Fibroblast of skin of right biceps (primary cell): ENCODE results near the gene ERMN.
A peak's percentile ranks its signal among the peaks of the same experiment; 100 is the strongest.

Experiments used
- DNase-seq: peaks from one replicate; pipeline ENCODE4 v3.0.0-alpha.2; 2013

Gene ERMN

GRCh38 chr2:157327621-157328500 lies 2.2 kb upstream of the ERMN start:
- DNase-seq, result peak; percentile 77

GRCh38 chr2:157327200-157327599 lies 1.6 kb upstream of the ERMN start:
- DNase-seq, result no peak

- DNase-seq, result no peak
These were observed 1.1 kb upstream of the ERMN start for GRCh38 chr2:157326698-157327097.

- DNase-seq, result no peak
These were observed 1.2 kb downstream of the ERMN start for GRCh38 chr2:157324331-157324843.

GRCh38 chr2:157322432-157322831 lies 3.2 kb downstream of the ERMN start:
- DNase-seq, result no peak

- DNase-seq, result no peak
These were observed 4.2 kb downstream of the ERMN start for GRCh38 chr2:157321466-157321865.

- no peak for DNase-seq
These were observed 5.2 kb downstream of the ERMN start for GRCh38 chr2:157320409-157320808.

GRCh38 chr2:157319795-157320194 lies 5.8 kb downstream of the ERMN start:
- DNase-seq, result no peak

- no peak for DNase-seq
These were observed 6.7 kb downstream of the ERMN start for GRCh38 chr2:157318884-157319283.

GRCh38 chr2:157315901-157316300 lies 9.7 kb downstream of the ERMN start:
- DNase-seq, result no peak

- DNase-seq, result peak; percentile 78
These were observed 12.6 kb downstream of the ERMN start for GRCh38 chr2:157312866-157313486.

- DNase-seq, result no peak
These were observed 13.9 kb downstream of the ERMN start for GRCh38 chr2:157311706-157312105.

GRCh38 chr2:157309878-157310277 lies 15.7 kb downstream of the ERMN start:
- no peak for DNase-seq

- peak; percentile 70 for DNase-seq
These were observed 18.6 kb downstream of the ERMN start for GRCh38 chr2:157307021-157307420.

GRCh38 chr2:157305723-157306110 lies 19.9 kb downstream of the ERMN start:
- DNase-seq, result peak; percentile 36

- DNase-seq, result peak; percentile 95
These were observed 20.6 kb downstream of the ERMN start for GRCh38 chr2:157304811-157305722.

- DNase-seq, result no peak
These were observed 22.0 kb downstream of the ERMN start for GRCh38 chr2:157303612-157304011.

GRCh38 chr2:157302492-157303099 lies 23.0 kb downstream of the ERMN start:
- peak; percentile 65 for DNase-seq

- no peak for DNase-seq
These were observed 24.3 kb downstream of the ERMN start for GRCh38 chr2:157301307-157301706.

GRCh38 chr2:157296958-157297357 lies 28.7 kb downstream of the ERMN start:
- no peak for DNase-seq

- no peak for DNase-seq
These were observed 29.1 kb downstream of the ERMN start for GRCh38 chr2:157296490-157296889.

GRCh38 chr2:157292853-157293252 lies 32.8 kb downstream of the ERMN start:
- DNase-seq, result no peak

- DNase-seq, result peak; percentile 10
These were observed 34.6 kb downstream of the ERMN start for GRCh38 chr2:157291018-157291417.
